HCT116 (cell line): ENCODE results near the gene RAI1. TPM values are rescaled to one million over a fixed set of nuclear protein-coding genes. Genes with fewer than 3 reads are reported as not detected.
"Not testable (repeated sequence)": the region's sequence is repeated elsewhere in the genome, so short reads cannot be mapped to it uniquely, and the experiment has no call there.

Source experiments
- ATAC-seq: fragments of 200-7000 bp; cut with Tn5 transposase; 2 replicates; pipeline ENCODE4 v1.9.1; 2020; ENCODE audit warnings: mild to moderate bottlenecking, moderate library complexity
- BruUV-seq: library from RNA; stranded (reverse); fragments of 400-500 nt; replicated peaks from 2 replicates; lab custom pipeline; 2021; lab: Mats Ljungman, UMichigan
- CTCF ChIA-PET: fragments of 300-600 bp; sonication (Branson Sonifier 250); formaldehyde crosslinking; loops from one replicate; lab custom pipeline; 2021; ENCODE audit warnings: antibody characterized with exemption; lab: Charles Lee
- POLR2A ChIA-PET: fragments of 300-600, 350-600 bp; sonication (Branson Sonifier 250); formaldehyde crosslinking; loops from one replicate; lab custom pipeline; 2021; ENCODE audit warnings: antibody characterized with exemption; lab: Charles Lee
- RAD21 ChIA-PET, 2 experiments: fragments of 300-600 bp; sonication (Branson Sonifier 250); formaldehyde crosslinking; loops; one replicate each; lab custom pipeline; 2023; ENCODE audit warnings: low total read pairs in 2 of 2; ENCODE audit not compliant: uncharacterized antibody in 2 of 2, unreplicated experiment in 2 of 2, low non-redundant PET in 1 of 2; lab: Charles Lee
- DNase-seq: peaks from one replicate; pipeline ENCODE4 v3.0.0-alpha.2; 2010; ENCODE audit warnings: low read depth, low spot score
- H2AFZ ChIP-seq: fragments of 200-600 bp; shearing (Covaris generic), sonication (generic); 2 replicates; pipeline ENCODE4 v1.6.1; 2017; ENCODE audit warnings: low read depth, mixed run types, mixed read lengths, antibody characterized with exemption, low read length; ENCODE audit not compliant: poor library complexity, severe bottlenecking
- H3K27ac ChIP-seq: 2 replicates; pipeline ENCODE4 v1.5.1; 2012; ENCODE audit warnings: low read depth, low read length
- H3K27me3 ChIP-seq: fragments of 200-600 bp; sonication (generic); 2 replicates; pipeline ENCODE4 v1.6.1; 2016; ENCODE audit warnings: mixed run types, low read length, mixed read lengths; ENCODE audit not compliant: insufficient read depth
- H3K36me3 ChIP-seq, 2 experiments: fragments of 200-500 bp in 1 of 2; fragments of 200-600 bp in 1 of 2; sonication (Bioruptor generic) in 1 of 2; sonication (generic) in 1 of 2; 2 replicates each; pipeline versions ENCODE4 v1.5.1 to v1.6.1; 2014 to 2016; ENCODE audit warnings: low read length in 2 of 2, inconsistent platforms in 1 of 2, mixed read lengths in 1 of 2, mixed run types in 1 of 2; ENCODE audit not compliant: insufficient read depth in 2 of 2, control insufficient read depth in 1 of 2
- H3K4me1 ChIP-seq, 2 experiments: fragments of 200-600 bp in 1 of 2; sonication (generic) in 1 of 2; 2 replicates each; pipeline versions ENCODE4 v1.5.1 to v1.6.1; 2012 to 2017; ENCODE audit warnings: low read length in 2 of 2, inconsistent platforms in 1 of 2, mild to moderate bottlenecking in 1 of 2, mixed read lengths in 1 of 2, mixed run types in 1 of 2, moderate library complexity in 1 of 2; ENCODE audit not compliant: insufficient read depth in 2 of 2, control insufficient read depth in 1 of 2
- H3K4me2 ChIP-seq: fragments of 200-600 bp; sonication (generic); 2 replicates; pipeline ENCODE4 v1.6.1; 2017; ENCODE audit warnings: mixed run types, low read length, mixed read lengths
- H3K4me3 ChIP-seq, 2 experiments: fragments of 200-600 bp in 1 of 2; sonication (generic) in 1 of 2; replicated peaks in 1 of 2; 2 replicates each; pipeline ENCODE4 v1.5.1; 2011 to 2016; ENCODE audit warnings: low read length in 2 of 2, control low read depth in 1 of 2, low read depth in 1 of 2, mild to moderate bottlenecking in 1 of 2, mixed read lengths in 1 of 2, mixed run types in 1 of 2
- H3K79me2 ChIP-seq: fragments of 200-600 bp; sonication (generic); 2 replicates; pipeline ENCODE4 v1.6.1; 2017; ENCODE audit warnings: mild to moderate bottlenecking, mixed run types, low read length, moderate library complexity, mixed read lengths; ENCODE audit not compliant: insufficient read depth
- H3K9ac ChIP-seq: fragments of 200-600 bp; sonication (generic); 2 replicates; pipeline ENCODE4 v1.6.1; 2016; ENCODE audit warnings: low read length, mixed read lengths
- H3K9me2 ChIP-seq: fragments of 200-600 bp; sonication (generic), shearing (Covaris generic); 2 replicates; pipeline ENCODE4 v1.6.1; 2017; ENCODE audit warnings: mixed run types, mild to moderate bottlenecking, moderate library complexity; ENCODE audit not compliant: insufficient read depth
- H3K9me3 ChIP-seq, 2 experiments: fragments of 200-500 bp in 1 of 2; fragments of 200-600 bp in 1 of 2; sonication (Bioruptor generic) in 1 of 2; sonication (generic) in 1 of 2; 2 replicates each; pipeline ENCODE4 v1.6.1; 2014 to 2017; ENCODE audit warnings: low read length in 2 of 2, mixed read lengths in 2 of 2, inconsistent platforms in 1 of 2, low read depth in 1 of 2, mild to moderate bottlenecking in 1 of 2, mixed run types in 1 of 2, moderate library complexity in 1 of 2; ENCODE audit not compliant: control insufficient read depth in 1 of 2, insufficient read depth in 1 of 2
- H4K20me1 ChIP-seq: fragments of 200-600 bp; sonication (generic), shearing (Covaris generic); 2 replicates; pipeline ENCODE4 v1.6.1; 2017; ENCODE audit warnings: mixed run types, mild to moderate bottlenecking, moderate library complexity; ENCODE audit not compliant: insufficient read depth
- CBX3 ChIP-seq: IDR thresholded peaks from 2 replicates; pipeline ENCODE4 v1.6.1; 2012; ENCODE audit warnings: low read depth
- CEBPB ChIP-seq: IDR thresholded peaks from 2 replicates; pipeline ENCODE4 v1.6.1; 2012; ENCODE audit warnings: low read depth
- EZH2 ChIP-seq: fragments of 200-600 bp; sonication (generic); IDR thresholded peaks from 2 replicates; pipeline ENCODE4 v1.6.1; 2017; ENCODE audit warnings: antibody characterized with exemption, mixed run types
- FOSL1 ChIP-seq: IDR thresholded peaks from 2 replicates; pipeline ENCODE4 v1.6.1; 2012; ENCODE audit warnings: low read depth
- JUND ChIP-seq: IDR thresholded peaks from 2 replicates; pipeline ENCODE4 v1.6.1; 2012
- POLR2A ChIP-seq: IDR thresholded peaks from 2 replicates; pipeline ENCODE4 v1.7.0; 2011; ENCODE audit warnings: borderline replicate concordance; ENCODE audit not compliant: insufficient read depth, insufficient read length; ENCODE audit errors: extremely low read depth
- RAD21 ChIP-seq: IDR thresholded peaks from 2 replicates; pipeline ENCODE4 v1.6.1; 2012; ENCODE audit warnings: low read depth, mild to moderate bottlenecking
- SIN3A ChIP-seq: IDR thresholded peaks from 2 replicates; pipeline ENCODE4 v1.6.1; 2012; ENCODE audit warnings: low read depth
- SP1 ChIP-seq: IDR thresholded peaks from 2 replicates; pipeline ENCODE4 v1.6.1; 2012; ENCODE audit warnings: low read depth
- SRF ChIP-seq: IDR thresholded peaks from 2 replicates; pipeline ENCODE4 v1.6.1; 2012; ENCODE audit warnings: low read depth
- YY1 ChIP-seq: IDR thresholded peaks from 2 replicates; pipeline ENCODE4 v1.6.1; 2011; ENCODE audit warnings: low read length, low read depth, moderate library complexity, mild to moderate bottlenecking; ENCODE audit not compliant: insufficient replicate concordance; ENCODE audit errors: extremely low read depth
- ZFX ChIP-seq: fragments of 450-650 bp; IDR thresholded peaks from 2 replicates; pipeline ENCODE4 v1.6.1; 2017
- intact Hi-C: fragments of 100-400 bp; cut with micrococcal nuclease; formaldehyde crosslinking; loops from 2 replicates; pipeline ENCODE4 v1.10.0; 2022
- total RNA-seq: library from RNA; stranded (reverse); gene quantifications from one replicate; pipeline ENCODE4 v1.2.1, GENCODE V29; 2021; ENCODE audit not compliant: unreplicated experiment
- TF ChIP-seq, protein P1 (sequence below): IDR thresholded peaks from 2 replicates; pipeline ENCODE4 v1.6.1; 2012; ENCODE audit warnings: low read depth

Gene RAI1
- total RNA-seq, 1 experiment from 2014 or later = 38.5 TPM

DNA sequence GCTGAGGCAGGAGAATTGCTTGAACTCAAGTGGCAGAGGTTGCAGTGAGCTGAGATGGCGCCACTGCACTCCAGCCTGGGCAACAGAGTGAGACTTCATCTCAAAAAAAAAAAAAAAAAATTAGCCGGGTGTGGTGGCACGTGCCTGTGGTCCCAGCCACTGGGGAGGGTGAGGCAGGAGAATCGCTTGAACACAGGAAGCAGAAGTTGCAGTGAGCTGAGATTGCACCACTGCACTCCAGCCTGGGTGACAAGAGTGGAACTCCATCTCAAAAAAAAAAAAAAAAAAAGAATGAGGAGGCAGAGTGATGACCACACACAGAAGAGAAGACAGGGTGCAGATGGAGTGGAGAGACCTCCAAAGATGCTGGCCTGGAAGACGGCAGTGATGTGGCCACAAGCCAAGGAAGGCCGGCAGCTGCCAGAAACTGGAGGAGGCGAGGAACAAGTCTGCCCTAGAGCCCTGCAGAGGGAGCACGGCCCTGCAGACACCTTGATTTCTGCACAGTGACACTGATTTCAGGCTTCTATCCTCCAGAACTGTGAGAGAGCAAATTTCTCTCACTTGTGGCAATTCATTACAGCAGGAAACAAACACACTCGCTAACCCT, 41.5 kb upstream of the RAI1 start:
- H3K36me3 ChIP-seq, H3K79me2 ChIP-seq, BruUV-seq, H3K27ac ChIP-seq, H3K27me3 ChIP-seq, H3K4me2 ChIP-seq, H3K9me2 ChIP-seq, H4K20me1 ChIP-seq, POLR2A ChIA-PET, H3K9me3 ChIP-seq, H2AFZ ChIP-seq, H3K4me1 ChIP-seq, CTCF ChIA-PET, H3K4me3 ChIP-seq, DNase-seq, ATAC-seq, H3K9ac ChIP-seq: not testable (repeated sequence)
- RAD21 ChIA-PET = interaction anchor here in 1 of 2 experiments (0.7 kb wide), 1 partner anchor 90 kb away, joined by 3 read pairs; no protein-coding TSS in a partner anchor
- intact Hi-C loops = loop anchor here (10.0 kb wide), 1 partner anchor 635 kb away; no protein-coding TSS in a partner anchor

DNA sequence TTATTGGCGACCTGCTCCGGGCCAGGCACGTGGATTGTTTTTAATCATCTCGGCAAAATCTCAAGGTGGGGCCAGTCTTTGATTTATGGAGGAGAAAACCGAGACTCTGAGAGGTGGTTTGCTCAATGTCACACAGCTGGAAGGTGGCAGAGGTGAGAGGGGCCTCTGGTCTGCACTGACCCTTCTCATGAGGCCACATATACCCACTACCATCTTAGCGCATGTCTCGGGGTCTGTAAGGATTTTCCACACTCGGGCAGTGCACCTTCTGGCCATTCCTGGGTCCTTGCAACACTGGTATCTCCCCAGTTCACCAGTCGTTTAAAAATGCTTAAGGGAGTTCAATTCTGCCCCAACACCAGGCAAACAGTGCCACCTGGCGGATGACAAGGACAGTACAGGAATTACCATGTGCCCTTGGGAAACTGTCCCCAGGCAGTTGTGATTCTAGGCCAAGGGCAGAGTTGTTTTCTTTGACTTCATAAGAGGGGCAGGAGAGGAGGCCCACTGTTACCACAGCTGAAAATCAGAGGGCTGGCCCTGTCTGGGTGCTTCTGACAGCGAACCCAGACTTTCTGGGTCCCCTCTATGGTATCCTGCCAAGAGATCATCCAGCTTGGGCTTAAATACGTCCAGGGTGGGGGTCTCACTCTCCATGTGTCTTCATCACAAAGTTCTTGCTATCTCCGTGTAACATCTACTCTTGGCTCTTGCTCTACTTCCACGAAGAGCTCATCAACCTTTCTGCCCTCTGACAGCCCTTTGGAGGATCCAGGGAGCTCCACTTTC, 39.4 kb upstream of the RAI1 start:
- intact Hi-C loops = loop anchor here (1.0 to 10.0 kb wide), 3 partner anchors 145 to 637 kb away; no protein-coding TSS in a partner anchor
- Histone ChIP-seq H3K27ac (no peak overlapping the region), H3K4me3 (no peak overlapping the region), H2AFZ (peak overlapping the region; percentile 88), H4K20me1 (no peaks in the 10 kb centered on the region), H3K9ac (no peak overlapping the region), H3K9me2 (no peaks in the 10 kb centered on the region), H3K9me3 (peaks cover 0 to 6% of the 10 kb centered on the region in 2 experiments; a peak in 1 of 4 replicates), H3K27me3 (no peaks in the 10 kb centered on the region), H3K79me2 (no peaks in the 10 kb centered on the region), H3K36me3 (no peaks in the 10 kb centered on the region), H3K4me2 (peak overlapping the region; percentile 22; the same call in 1 of the 2 replicates), H3K4me1 (peaks cover 0 to 5% of the 10 kb centered on the region in 2 experiments; a peak in 1 of 4 replicates)
- POLR2A ChIA-PET = no interaction called here
- RAD21 ChIA-PET = interaction anchor here (0.7 to 2.2 kb wide), 6 partner anchors 28 to 287 kb away, joined by 3 to 9 read pairs (median 4); partner anchors contain the start of gene RASD1 (in 1 of the 2)
- DNase-seq = peak; percentile 73
- CTCF ChIA-PET = interaction anchor here (0.8 to 2.7 kb wide), 6 partner anchors 9 to 287 kb away, joined by 3 to 32 read pairs (median 6); partner anchors contain the start of gene RASD1
- BruUV-seq = no TSS peak
- ATAC-seq = peak; percentile 98
- TF ChIP-seq SIN3A (no peak), FOSL1 (no peak), EZH2 (no peak), CBX3 (no peak), ZFX (no peak; the same call in 1 of the 2 replicates), RAD21 (peak; percentile 99), POLR2A (no peak), CEBPB (no peak), SRF (no peak), SP1 (no peak), YY1 (no peak), JUND (no peak)
- TF ChIP-seq, protein P1, sequence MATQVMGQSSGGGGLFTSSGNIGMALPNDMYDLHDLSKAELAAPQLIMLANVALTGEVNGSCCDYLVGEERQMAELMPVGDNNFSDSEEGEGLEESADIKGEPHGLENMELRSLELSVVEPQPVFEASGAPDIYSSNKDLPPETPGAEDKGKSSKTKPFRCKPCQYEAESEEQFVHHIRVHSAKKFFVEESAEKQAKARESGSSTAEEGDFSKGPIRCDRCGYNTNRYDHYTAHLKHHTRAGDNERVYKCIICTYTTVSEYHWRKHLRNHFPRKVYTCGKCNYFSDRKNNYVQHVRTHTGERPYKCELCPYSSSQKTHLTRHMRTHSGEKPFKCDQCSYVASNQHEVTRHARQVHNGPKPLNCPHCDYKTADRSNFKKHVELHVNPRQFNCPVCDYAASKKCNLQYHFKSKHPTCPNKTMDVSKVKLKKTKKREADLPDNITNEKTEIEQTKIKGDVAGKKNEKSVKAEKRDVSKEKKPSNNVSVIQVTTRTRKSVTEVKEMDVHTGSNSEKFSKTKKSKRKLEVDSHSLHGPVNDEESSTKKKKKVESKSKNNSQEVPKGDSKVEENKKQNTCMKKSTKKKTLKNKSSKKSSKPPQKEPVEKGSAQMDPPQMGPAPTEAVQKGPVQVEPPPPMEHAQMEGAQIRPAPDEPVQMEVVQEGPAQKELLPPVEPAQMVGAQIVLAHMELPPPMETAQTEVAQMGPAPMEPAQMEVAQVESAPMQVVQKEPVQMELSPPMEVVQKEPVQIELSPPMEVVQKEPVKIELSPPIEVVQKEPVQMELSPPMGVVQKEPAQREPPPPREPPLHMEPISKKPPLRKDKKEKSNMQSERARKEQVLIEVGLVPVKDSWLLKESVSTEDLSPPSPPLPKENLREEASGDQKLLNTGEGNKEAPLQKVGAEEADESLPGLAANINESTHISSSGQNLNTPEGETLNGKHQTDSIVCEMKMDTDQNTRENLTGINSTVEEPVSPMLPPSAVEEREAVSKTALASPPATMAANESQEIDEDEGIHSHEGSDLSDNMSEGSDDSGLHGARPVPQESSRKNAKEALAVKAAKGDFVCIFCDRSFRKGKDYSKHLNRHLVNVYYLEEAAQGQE = no peak
